Keratinocyte (primary cell): ENCODE results near the gene CHD1. TPM values are rescaled to one million over a fixed set of nuclear protein-coding genes. Genes with fewer than 3 reads are reported as not detected.

Experiments
- DNase-seq: peaks from one replicate; pipeline ENCODE4 v3.0.0-alpha.2; 2011; ENCODE audit warnings: low read depth, missing footprints, low spot score
- FAIRE-seq: peaks from 2 replicates; lab custom pipeline; 2011; peaks lifted over from hg19 to GRCh38; lab: Jason Lieb, UNC
- H2AFZ ChIP-seq: 2 replicates; pipeline ENCODE4 v1.6.0; 2012; ENCODE audit warnings: low read length, control low read depth, inconsistent platforms; ENCODE audit not compliant: control insufficient read depth
- H3K27ac ChIP-seq: 2 replicates; pipeline ENCODE4 v1.5.1; 2011; ENCODE audit warnings: low read length; ENCODE audit not compliant: control insufficient read depth, insufficient read depth
- H3K27me3 ChIP-seq: 3 replicates; pipeline ENCODE4 v1.6.0; 2011; ENCODE audit warnings: low read length; ENCODE audit not compliant: control insufficient read depth, insufficient read depth; ENCODE audit errors: extremely low read depth
- H3K36me3 ChIP-seq, 2 experiments: 2 replicates in 1 of 2; 3 replicates in 1 of 2; pipeline ENCODE4 v1.5.1; 2011; ENCODE audit warnings: low read length in 2 of 2, mild to moderate bottlenecking in 1 of 2; ENCODE audit not compliant: control insufficient read depth in 2 of 2, insufficient read depth in 2 of 2; ENCODE audit errors: extremely low read depth in 1 of 2
- H3K4me1 ChIP-seq: 3 replicates; pipeline ENCODE4 v1.5.1; 2011; ENCODE audit warnings: low read length; ENCODE audit not compliant: control insufficient read depth, insufficient read depth; ENCODE audit errors: extremely low read depth
- H3K4me2 ChIP-seq: 3 replicates; pipeline ENCODE4 v1.6.0; 2011; ENCODE audit warnings: low read depth, low read length; ENCODE audit not compliant: control insufficient read depth, insufficient read depth; ENCODE audit errors: extremely low read depth
- H3K4me3 ChIP-seq, 3 experiments: fragments of 200-600 bp in 1 of 3; sonication (generic) in 1 of 3; 2 replicates in 2 of 3; 3 replicates in 1 of 3; pipeline ENCODE4 v1.5.1; 2011 to 2016; ENCODE audit warnings: low read length in 3 of 3, mild to moderate bottlenecking in 3 of 3, control low read depth in 2 of 3, inconsistent platforms in 1 of 3, low read depth in 1 of 3, mixed read lengths in 1 of 3, mixed run types in 1 of 3, moderate library complexity in 1 of 3; ENCODE audit not compliant: control insufficient read depth in 2 of 3, insufficient read depth in 2 of 3; ENCODE audit errors: extremely low read depth in 1 of 3
- H3K79me2 ChIP-seq: 2 replicates; pipeline ENCODE4 v1.6.0; 2012; ENCODE audit warnings: low read length; ENCODE audit not compliant: control insufficient read depth, insufficient read depth
- H3K9ac ChIP-seq: 3 replicates; pipeline ENCODE4 v1.6.0; 2011; ENCODE audit warnings: low read length; ENCODE audit not compliant: control insufficient read depth, insufficient read depth; ENCODE audit errors: extremely low read depth
- H3K9me1 ChIP-seq: 3 replicates; pipeline ENCODE4 v1.6.0; 2011; ENCODE audit warnings: low read length; ENCODE audit not compliant: control insufficient read depth, insufficient read depth; ENCODE audit errors: extremely low read depth
- H3K9me3 ChIP-seq: 2 replicates; pipeline ENCODE4 v1.5.1; 2012; ENCODE audit warnings: low read depth, low read length; ENCODE audit not compliant: control insufficient read depth
- H4K20me1 ChIP-seq: 3 replicates; pipeline ENCODE4 v1.6.0; 2011; ENCODE audit warnings: low read length; ENCODE audit not compliant: control insufficient read depth, insufficient read depth; ENCODE audit errors: extremely low read depth
- CTCF ChIP-seq, 3 experiments: IDR thresholded peaks in 1 of 3; conservative IDR thresholded peaks in 1 of 3; optimal IDR thresholded peaks in 1 of 3; 2 replicates in 2 of 3; 3 replicates in 1 of 3; pipeline versions ENCODE3 to v1.5.1; 2011; ENCODE audit warnings: low read length in 3 of 3, mild to moderate bottlenecking in 3 of 3, moderate library complexity in 2 of 3, control low read depth in 1 of 3, inconsistent platforms in 1 of 3; ENCODE audit not compliant: insufficient read depth in 2 of 3; ENCODE audit errors: extremely low read depth in 1 of 3
- EZH2 ChIP-seq: IDR thresholded peaks from one replicate; pipeline ENCODE4 v1.6.1; 2012; ENCODE audit warnings: inconsistent platforms, mild to moderate bottlenecking, low read length, moderate library complexity
- dilution Hi-C: fragments of 300-500 bp; cut with MboI; formaldehyde crosslinking; loops from one replicate; pipeline ENCODE4 v1.7.0; 2020; ENCODE audit warnings: low sequenced_read_pairs; ENCODE audit not compliant: extremely low pct_ligation_motif_present
- polyA plus RNA-seq, 5 experiments: library from polyadenylated mRNA; depleted of rRNA in 3 of 5; stranded (reverse) in 3 of 5; stranded (forward) in 1 of 5; unstranded in 1 of 5; fragments of >200 nt; gene quantifications; 1 replicate in 1 of 5; 2 replicates in 3 of 5; 3 replicates in 1 of 5; pipeline versions ENCODE4 v1.2.1 to v1.2.3, GENCODE V29; 2011 to 2012; ENCODE audit warnings: missing spikeins in 2 of 5, low read depth in 1 of 5, low replicate concordance in 1 of 5

CHD1 gene
- polyA plus RNA-seq, 1 donor (not counting 4 experiments of a cell fraction or from before 2014, with no cell fraction given): 26.5 TPM

GRCh38 chr5:98898743-98899142, 30.1 kb downstream of the CHD1 start:
- Histone ChIP-seq H3K36me3 (peaks cover 7 to 17% of the 10 kb centered on the region in 2 experiments), H3K79me2 (peaks cover 2% of the 10 kb centered on the region), H3K27ac (no peak overlapping the region), H3K4me2 (no peak overlapping the region), H2AFZ (no peak overlapping the region), H3K4me1 (no peaks in the 10 kb centered on the region), H3K9me1 (no peaks in the 10 kb centered on the region), H3K9me3 (no peaks in the 10 kb centered on the region), H3K4me3 (no peak overlapping the region), H3K27me3 (no peaks in the 10 kb centered on the region), H4K20me1 (no peaks in the 10 kb centered on the region), H3K9ac (no peak overlapping the region)
- FAIRE-seq: no peak
- no peak for DNase-seq
- TF ChIP-seq EZH2: no peak
- TF ChIP-seq CTCF (optimal IDR thresholded peaks at IDR 0.05 in 1 of 3, IDR thresholded peaks at IDR 0.05 in 1 of 3, conservative IDR thresholded peaks at IDR 0.05 in 1 of 3; ENCODE audit: extremely low read depth in 1 of 3, insufficient read depth in 2 of 3, low read length in 3 of 3): no peak
- dilution Hi-C loops: no loop called here

- no peak overlapping the region for H3K27ac ChIP-seq
- no peaks in the 10 kb centered on the region for H3K9me3 ChIP-seq
- H2AFZ ChIP-seq: no peak overlapping the region
- no peaks in the 10 kb centered on the region for H4K20me1 ChIP-seq
- H3K4me1 ChIP-seq: no peaks in the 10 kb centered on the region
- H3K9me1 ChIP-seq: no peaks in the 10 kb centered on the region
- no peak overlapping the region for H3K9ac ChIP-seq
- no peak for DNase-seq
- dilution Hi-C loops: no loop called here
- no peaks in the 10 kb centered on the region for H3K79me2 ChIP-seq
- H3K4me3 ChIP-seq: no peak overlapping the region
- H3K27me3 ChIP-seq: no peaks in the 10 kb centered on the region
- no peak for TF ChIP-seq CTCF (optimal IDR thresholded peaks at IDR 0.05 in 1 of 3, IDR thresholded peaks at IDR 0.05 in 1 of 3, conservative IDR thresholded peaks at IDR 0.05 in 1 of 3; ENCODE audit: extremely low read depth in 1 of 3, insufficient read depth in 2 of 3, low read length in 3 of 3)
- TF ChIP-seq EZH2: no peak
- H3K4me2 ChIP-seq: no peak overlapping the region
- FAIRE-seq: no peak
- peaks cover 4 to 13% of the 10 kb centered on the region in 2 experiments for H3K36me3 ChIP-seq
Observed at GRCh38 chr5:98891591-98891990, 37.2 kb downstream of the CHD1 start.
